ENCODE data around the gene DLG5. TPM values are rescaled to one million over a fixed set of nuclear protein-coding genes. Genes with fewer than 3 reads are reported as not detected.
A peak's percentile ranks its signal among the peaks of the same experiment; 100 is the strongest.

The DLG5 gene
- total RNA-seq, 1 experiment from 2014 or later, result 69.7 TPM

DNA sequence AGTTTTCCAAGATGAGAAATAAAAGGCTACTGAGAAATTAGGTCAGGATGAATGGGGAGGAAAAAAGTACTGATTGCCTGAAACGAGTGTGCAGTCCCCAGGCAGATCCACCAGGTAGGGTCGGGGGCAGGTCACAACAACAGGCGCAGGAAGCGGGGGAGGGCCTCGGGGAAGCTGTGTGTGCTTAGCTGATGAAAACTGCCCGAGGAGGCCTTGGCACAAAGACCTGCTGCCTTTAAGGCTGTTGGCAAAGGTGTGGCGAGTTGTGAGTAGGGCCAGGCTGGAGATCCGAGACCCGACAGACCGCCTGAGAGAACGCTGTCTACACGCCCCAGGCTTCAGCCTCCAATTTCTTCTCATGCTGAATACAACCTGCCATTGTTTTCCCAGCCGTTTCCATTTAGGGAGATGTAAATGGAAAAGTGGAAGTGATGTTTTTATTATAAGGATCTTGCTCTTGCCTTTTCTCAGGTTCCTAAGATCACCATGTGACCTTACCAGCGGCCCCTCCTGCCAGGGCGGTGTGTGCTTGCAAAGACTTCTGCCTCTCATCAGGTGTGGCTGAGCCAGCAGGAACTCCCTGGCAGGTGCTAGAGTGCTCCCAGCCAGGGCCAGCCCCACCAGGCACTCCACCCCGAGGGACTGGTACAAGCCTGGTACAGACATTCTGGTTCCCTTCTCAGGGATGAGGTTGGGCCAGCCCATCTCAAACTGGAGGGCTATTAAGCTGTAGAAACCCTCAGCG, 60.8 kb downstream of the DLG5 start:
- H3K4me1 Mint-ChIP-seq (ENCODE audit: low read depth, unreplicated experiment), result peaks cover 11% of the 10 kb centered on the region
- no peak for DNase-seq
- CTCF ChIA-PET, result no interaction called here
- peaks cover 58% of the 10 kb centered on the region for H3K36me3 Mint-ChIP-seq (ENCODE audit: insufficient read depth, unreplicated experiment)
- no TSS peak for BruUV-seq (replicated peaks)
- no peaks in the 10 kb centered on the region for H3K27me3 ChIP-seq (replicated peaks; ENCODE audit: control insufficient read depth, insufficient read depth, low read length)
- no peaks in the 10 kb centered on the region for H3K27me3 Mint-ChIP-seq (ENCODE audit: insufficient read depth, unreplicated experiment)
- no peak overlapping the region for H3K27ac Mint-ChIP-seq (ENCODE audit: unreplicated experiment)
- no peaks in the 10 kb centered on the region for H3K9me3 Mint-ChIP-seq (ENCODE audit: unreplicated experiment)
- H3K4me3 ChIP-seq (ENCODE audit: low read depth, low read length), result no peak overlapping the region
- no peak overlapping the region for H3K4me3 Mint-ChIP-seq (ENCODE audit: unreplicated experiment)
- no peaks in the 10 kb centered on the region for H3K9me3 ChIP-seq
- H3K36me3 ChIP-seq (ENCODE audit: control insufficient read depth, insufficient read depth, low read length), result peaks cover 4% of the 10 kb centered on the region
- TF ChIP-seq, protein P1, sequence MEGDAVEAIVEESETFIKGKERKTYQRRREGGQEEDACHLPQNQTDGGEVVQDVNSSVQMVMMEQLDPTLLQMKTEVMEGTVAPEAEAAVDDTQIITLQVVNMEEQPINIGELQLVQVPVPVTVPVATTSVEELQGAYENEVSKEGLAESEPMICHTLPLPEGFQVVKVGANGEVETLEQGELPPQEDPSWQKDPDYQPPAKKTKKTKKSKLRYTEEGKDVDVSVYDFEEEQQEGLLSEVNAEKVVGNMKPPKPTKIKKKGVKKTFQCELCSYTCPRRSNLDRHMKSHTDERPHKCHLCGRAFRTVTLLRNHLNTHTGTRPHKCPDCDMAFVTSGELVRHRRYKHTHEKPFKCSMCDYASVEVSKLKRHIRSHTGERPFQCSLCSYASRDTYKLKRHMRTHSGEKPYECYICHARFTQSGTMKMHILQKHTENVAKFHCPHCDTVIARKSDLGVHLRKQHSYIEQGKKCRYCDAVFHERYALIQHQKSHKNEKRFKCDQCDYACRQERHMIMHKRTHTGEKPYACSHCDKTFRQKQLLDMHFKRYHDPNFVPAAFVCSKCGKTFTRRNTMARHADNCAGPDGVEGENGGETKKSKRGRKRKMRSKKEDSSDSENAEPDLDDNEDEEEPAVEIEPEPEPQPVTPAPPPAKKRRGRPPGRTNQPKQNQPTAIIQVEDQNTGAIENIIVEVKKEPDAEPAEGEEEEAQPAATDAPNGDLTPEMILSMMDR (IDR thresholded peaks at IDR 0.05; ENCODE audit: insufficient read depth in 1 of 2, low read depth in 1 of 2, low read length in 1 of 2, severe bottlenecking in 1 of 2, unreplicated experiment in 1 of 2), result no peak
- POLR2A ChIA-PET, result no interaction called here
- intact Hi-C loops (cut with micrococcal nuclease; ENCODE audit: unreplicated experiment), result no loop called here
- peaks cover 19% of the 10 kb centered on the region for H3K4me1 ChIP-seq

- no peaks in the 10 kb centered on the region for H3K27me3 ChIP-seq (replicated peaks; ENCODE audit: control insufficient read depth, insufficient read depth, low read length)
- Mint-ChIP-seq H3K4me1 (ENCODE audit: low read depth, unreplicated experiment) (peaks cover 7% of the 10 kb centered on the region), H3K27ac (ENCODE audit: unreplicated experiment) (peak overlapping the region; percentile 36), H3K4me3 (ENCODE audit: unreplicated experiment) (no peak overlapping the region), H3K27me3 (ENCODE audit: insufficient read depth, unreplicated experiment) (no peaks in the 10 kb centered on the region), H3K36me3 (ENCODE audit: insufficient read depth, unreplicated experiment) (peaks cover 57% of the 10 kb centered on the region), H3K9me3 (ENCODE audit: unreplicated experiment) (no peaks in the 10 kb centered on the region)
- H3K4me1 ChIP-seq, result peaks cover 19% of the 10 kb centered on the region
- H3K36me3 ChIP-seq (ENCODE audit: control insufficient read depth, insufficient read depth, low read length), result peaks cover 4% of the 10 kb centered on the region
- H3K4me3 ChIP-seq (ENCODE audit: low read depth, low read length), result no peak overlapping the region
- TF ChIP-seq, protein P1 (IDR thresholded peaks at IDR 0.05; ENCODE audit: insufficient read depth in 1 of 2, low read depth in 1 of 2, low read length in 1 of 2, severe bottlenecking in 1 of 2, unreplicated experiment in 1 of 2), result no peak
- POLR2A ChIA-PET, result no interaction called here
- no peaks in the 10 kb centered on the region for H3K9me3 ChIP-seq
- intact Hi-C loops (cut with micrococcal nuclease; ENCODE audit: unreplicated experiment), result no loop called here
- BruUV-seq (replicated peaks), result no TSS peak
- DNase-seq, result no peak
- CTCF ChIA-PET, result no interaction called here
Observed at GRCh38 chr10:77864151-77864851, 62.3 kb downstream of the DLG5 start.

DNA sequence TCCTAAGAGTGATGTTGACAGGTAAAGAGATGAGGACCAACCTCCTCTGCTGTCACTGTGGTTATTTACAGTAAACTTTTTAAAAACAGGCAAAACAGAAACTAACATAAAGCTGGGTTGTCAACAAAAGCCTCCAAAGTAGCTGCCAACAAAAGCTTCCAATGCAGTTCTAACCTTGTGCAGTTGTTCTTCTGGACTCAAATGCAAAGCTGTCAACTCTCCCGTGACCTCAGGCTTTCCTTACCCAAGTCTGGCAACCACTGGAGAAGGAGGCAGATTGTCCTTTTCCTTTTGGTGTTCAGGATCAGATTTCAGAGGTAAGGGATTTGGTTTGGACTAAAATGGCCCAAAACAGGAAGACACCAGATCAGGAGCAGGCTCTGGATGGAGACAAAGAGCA, 63.1 kb downstream of the DLG5 start:
- ChIA-PET POLR2A (no interaction called here), CTCF (no interaction called here)
- no TSS peak for BruUV-seq (replicated peaks)
- TF ChIP-seq, protein P1 (IDR thresholded peaks at IDR 0.05; ENCODE audit: insufficient read depth in 1 of 2, low read depth in 1 of 2, low read length in 1 of 2, severe bottlenecking in 1 of 2, unreplicated experiment in 1 of 2), result no peak
- Histone ChIP-seq H3K27me3 (replicated peaks; ENCODE audit: control insufficient read depth, insufficient read depth, low read length) (no peaks in the 10 kb centered on the region), H3K4me3 (ENCODE audit: low read depth, low read length) (no peak overlapping the region), H3K4me1 (peaks cover 18% of the 10 kb centered on the region), H3K9me3 (no peaks in the 10 kb centered on the region), H3K36me3 (ENCODE audit: control insufficient read depth, insufficient read depth, low read length) (peaks cover 4% of the 10 kb centered on the region)
- Mint-ChIP-seq H3K27ac (ENCODE audit: unreplicated experiment) (peak overlapping the region; percentile 36), H3K27me3 (ENCODE audit: insufficient read depth, unreplicated experiment) (no peaks in the 10 kb centered on the region), H3K36me3 (ENCODE audit: insufficient read depth, unreplicated experiment) (peaks cover 49% of the 10 kb centered on the region), H3K4me1 (ENCODE audit: low read depth, unreplicated experiment) (peaks cover 7% of the 10 kb centered on the region), H3K9me3 (ENCODE audit: unreplicated experiment) (no peaks in the 10 kb centered on the region), H3K4me3 (ENCODE audit: unreplicated experiment) (no peak overlapping the region)
- no peak for DNase-seq
- intact Hi-C loops (cut with micrococcal nuclease; ENCODE audit: unreplicated experiment), result no loop called here

Data from Caco-2 (cell line).